ENCODE measurements around the gene GNB1. TPM values are rescaled to one million over a fixed set of nuclear protein-coding genes. Genes with fewer than 3 reads are reported as not detected.
"Not testable (repeated sequence)": the region's sequence is repeated elsewhere in the genome, so short reads cannot be mapped to it uniquely, and the experiment has no call there.

The GNB1 gene
- total RNA-seq, 1 donor from 2014 or later: 257 TPM

DNA sequence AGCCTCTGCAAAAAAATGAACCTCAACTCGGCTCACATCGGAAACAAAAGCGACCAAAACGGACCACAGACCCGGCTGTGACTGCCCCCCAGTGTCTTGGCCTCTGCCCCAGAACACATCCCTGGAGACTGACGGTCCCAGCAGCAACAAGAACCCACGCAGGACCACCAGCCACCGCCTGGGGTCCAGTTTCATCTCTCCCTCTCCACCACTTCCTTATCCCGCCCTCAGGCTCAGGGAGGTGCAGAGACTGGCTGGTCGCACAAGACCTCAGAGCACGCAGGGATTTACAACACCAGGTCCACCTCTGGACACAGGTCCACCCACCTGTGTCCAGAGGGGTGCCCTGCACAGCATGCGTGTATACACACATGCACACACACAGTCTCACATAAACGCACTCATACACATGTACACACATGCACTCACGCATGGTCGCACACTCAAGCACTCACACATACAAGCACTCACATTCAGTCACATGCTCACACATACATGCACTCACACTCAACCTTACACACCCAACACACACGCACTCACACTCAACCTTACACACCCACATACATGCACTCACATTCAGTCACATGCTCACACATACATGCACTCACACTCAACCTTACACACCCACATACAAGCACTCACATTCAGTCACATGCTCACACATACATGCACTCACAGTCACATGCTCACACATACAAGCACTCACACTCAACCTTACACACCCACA is 46.8 kb upstream of the GNB1 start:
- Histone ChIP-seq H3K4me3 (ENCODE audit: low read depth, low read length) (no peak overlapping the region), H3K27me3 (ENCODE audit: control insufficient read depth, insufficient read depth, low read length) (peaks cover 21% of the 10 kb centered on the region)
- no peak for TF ChIP-seq CTCF (IDR thresholded peaks at IDR 0.05; ENCODE audit: insufficient read depth, low read length, poor library complexity, severe bottlenecking)

DNA sequence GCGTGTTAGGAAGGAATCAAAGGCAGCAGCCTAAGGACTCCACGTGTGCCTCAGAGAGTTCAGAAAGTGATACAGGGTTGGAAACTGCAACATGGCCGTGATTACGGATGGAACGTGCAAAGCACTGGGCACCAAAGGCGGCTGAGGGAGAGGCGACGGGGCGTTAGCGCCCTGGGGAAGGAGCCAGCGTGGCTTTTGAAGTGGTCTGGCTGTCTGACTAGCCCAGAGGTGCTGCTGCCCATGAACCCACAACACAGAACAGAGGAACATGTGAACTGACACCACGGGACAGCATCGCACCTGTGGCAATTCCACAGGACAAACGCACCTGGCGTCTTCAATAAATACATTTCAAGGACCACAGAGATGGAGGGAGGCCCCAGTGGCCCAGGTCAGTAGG is 46.2 kb upstream of the GNB1 start:
- TF ChIP-seq CTCF (IDR thresholded peaks at IDR 0.05; ENCODE audit: insufficient read depth, low read length, poor library complexity, severe bottlenecking): no peak
- no peak for DNase-seq (ENCODE audit: low read depth)
- no peaks in the 10 kb centered on the region for H3K36me3 ChIP-seq (ENCODE audit: control insufficient read depth, insufficient read depth, low read length)
- H3K27me3 ChIP-seq (ENCODE audit: control insufficient read depth, insufficient read depth, low read length): peaks cover 18% of the 10 kb centered on the region
- no peak overlapping the region for H3K4me3 ChIP-seq (ENCODE audit: low read depth, low read length)

More for the DNA sequence above, 46.8 kb upstream of the GNB1 start:
- H3K36me3 ChIP-seq (ENCODE audit: control insufficient read depth, insufficient read depth, low read length): no peaks in the 10 kb centered on the region
- DNase-seq (ENCODE audit: low read depth): no peak

GRCh38 chr1:1934848-1935247 is 44.0 kb upstream of the GNB1 start:
- not testable (repeated sequence) for DNase-seq (ENCODE audit: low read depth); H3K27me3 ChIP-seq (ENCODE audit: control insufficient read depth, insufficient read depth, low read length); H3K36me3 ChIP-seq (ENCODE audit: control insufficient read depth, insufficient read depth, low read length); H3K4me3 ChIP-seq (ENCODE audit: low read depth, low read length)

- H3K36me3 ChIP-seq (ENCODE audit: control insufficient read depth, insufficient read depth, low read length): no peaks in the 10 kb centered on the region
- DNase-seq (ENCODE audit: low read depth): no peak
- peaks cover 4% of the 10 kb centered on the region for H3K27me3 ChIP-seq (ENCODE audit: control insufficient read depth, insufficient read depth, low read length)
- no peak for TF ChIP-seq CTCF (IDR thresholded peaks at IDR 0.05; ENCODE audit: insufficient read depth, low read length, poor library complexity, severe bottlenecking)
- H3K4me3 ChIP-seq (ENCODE audit: low read depth, low read length): no peak overlapping the region
Observed at GRCh38 chr1:1929639-1930545, 39.0 kb upstream of the GNB1 start.

- H3K36me3 ChIP-seq (ENCODE audit: control insufficient read depth, insufficient read depth, low read length): no peaks in the 10 kb centered on the region
- no peak for TF ChIP-seq CTCF (IDR thresholded peaks at IDR 0.05; ENCODE audit: insufficient read depth, low read length, poor library complexity, severe bottlenecking)
- H3K4me3 ChIP-seq (ENCODE audit: low read depth, low read length): no peak overlapping the region
- H3K27me3 ChIP-seq (ENCODE audit: control insufficient read depth, insufficient read depth, low read length): peaks cover 7% of the 10 kb centered on the region
- no peak for DNase-seq (ENCODE audit: low read depth)
Observed at GRCh38 chr1:1929102-1929638, 38.3 kb upstream of the GNB1 start.

Data from kidney epithelial cell (primary cell).